NCI-H146 treated with DMSO at 0.1 percent for 48 hours (cell line): ENCODE results near the gene PPP1R12C.

ENCODE experiments used
- DNase-seq: peaks from one replicate; lab custom pipeline; 2025; ENCODE audit not compliant: unreplicated experiment; lab: John Stamatoyannopoulos, UW

The PPP1R12C gene

DNA sequence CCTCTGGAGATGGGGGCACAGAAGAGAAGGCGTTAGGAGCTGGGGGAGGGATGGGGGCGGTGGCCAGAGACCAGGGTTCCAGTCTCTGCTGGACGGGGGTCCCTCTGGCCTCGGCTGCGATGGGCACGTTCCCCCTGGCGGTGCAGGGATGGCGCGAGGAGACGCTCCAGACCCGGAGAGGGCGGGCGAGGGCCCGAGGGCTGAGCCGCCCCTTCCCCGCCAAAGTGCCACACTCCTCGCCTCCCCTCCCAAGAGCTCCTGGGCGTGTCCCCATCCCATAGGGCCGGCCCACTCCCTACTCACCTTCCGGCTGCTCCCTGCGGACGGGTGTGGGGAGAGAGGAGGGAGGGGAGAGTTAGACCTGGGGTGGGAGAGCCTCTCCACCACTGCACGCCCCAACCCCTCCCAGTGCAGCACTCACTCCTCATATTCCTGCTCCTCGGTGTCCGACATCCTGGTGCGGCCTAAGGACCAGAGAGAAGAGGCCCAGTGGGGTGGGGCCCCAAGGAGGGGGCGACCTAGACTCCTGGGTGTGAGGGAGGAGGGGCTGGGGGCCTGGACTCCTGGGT is 29.4 kb upstream of the PPP1R12C start:
- DNase-seq: peak; percentile 86

DNA sequence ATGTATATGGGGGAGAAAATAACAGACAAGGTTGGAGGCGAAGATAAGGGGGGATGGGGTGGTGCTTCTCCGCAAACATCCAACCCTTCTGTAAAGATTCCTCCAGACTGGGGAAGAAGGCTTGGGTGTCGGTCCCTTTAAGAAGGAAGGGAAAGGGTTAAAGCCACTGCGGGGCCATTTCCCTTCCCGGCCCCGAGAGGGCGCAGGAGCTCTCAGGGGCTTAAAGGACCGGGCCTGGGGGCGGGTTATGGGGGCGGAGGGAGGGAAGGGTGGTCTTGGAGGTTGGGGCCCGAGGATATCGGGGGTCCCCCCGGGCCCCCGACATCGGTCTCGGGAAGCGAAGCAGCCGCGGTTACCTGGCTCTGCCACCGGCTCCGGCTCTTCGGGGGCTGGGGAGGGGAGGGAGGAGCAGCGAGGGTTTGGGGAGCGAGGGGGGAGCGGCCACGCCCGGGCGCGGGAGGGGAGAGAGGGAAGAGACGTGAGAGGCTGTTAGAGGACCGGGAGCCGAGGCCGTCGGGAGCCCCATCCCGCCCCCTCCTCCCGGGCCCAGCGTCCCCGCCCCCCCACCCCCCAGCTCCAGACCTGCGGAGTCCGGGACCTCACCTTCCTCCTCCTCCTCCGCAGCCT is 28.8 kb upstream of the PPP1R12C start:
- peak; percentile 28 for DNase-seq

DNA sequence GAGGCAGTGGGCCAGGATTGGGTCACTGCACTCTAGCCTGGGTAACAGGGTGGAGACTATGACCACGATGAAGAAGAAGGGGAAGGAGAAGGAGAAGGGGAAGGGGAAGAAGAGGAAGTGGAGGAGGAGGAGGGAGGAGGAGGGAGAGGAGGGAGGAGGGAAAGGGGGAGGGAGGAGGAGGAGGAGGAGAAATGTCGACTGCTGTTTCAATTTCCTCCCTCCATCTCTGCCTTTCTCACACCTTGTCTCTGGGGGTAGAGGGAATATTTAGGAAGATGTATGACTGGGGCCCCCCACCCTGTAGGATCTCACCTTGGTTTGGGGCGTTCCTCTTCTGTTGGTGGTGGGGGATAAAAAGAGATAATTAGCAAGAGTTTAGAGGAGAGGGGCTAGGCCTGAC is 27.8 kb upstream of the PPP1R12C start:
- DNase-seq: no peak

DNA sequence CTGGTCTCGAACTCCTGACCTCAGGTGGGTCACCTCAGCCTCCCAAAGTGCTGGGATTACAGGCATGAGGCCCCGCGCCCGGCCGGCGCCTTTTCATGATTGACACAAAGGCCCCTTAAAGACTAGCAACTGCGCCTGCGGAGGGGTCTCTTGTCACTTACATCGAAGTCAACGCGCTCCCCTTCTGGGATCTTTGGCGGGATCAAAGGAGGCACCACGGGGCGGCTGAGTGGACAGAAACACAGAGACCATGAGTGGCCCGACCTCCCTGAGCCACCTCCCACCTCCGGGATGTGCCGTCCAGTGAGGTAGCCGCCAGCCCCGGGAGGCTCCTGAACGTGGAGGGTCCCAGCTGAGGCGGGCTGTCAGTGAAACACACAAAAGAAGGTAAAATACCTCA is 24.3 kb upstream of the PPP1R12C start:
- no peak for DNase-seq

DNA sequence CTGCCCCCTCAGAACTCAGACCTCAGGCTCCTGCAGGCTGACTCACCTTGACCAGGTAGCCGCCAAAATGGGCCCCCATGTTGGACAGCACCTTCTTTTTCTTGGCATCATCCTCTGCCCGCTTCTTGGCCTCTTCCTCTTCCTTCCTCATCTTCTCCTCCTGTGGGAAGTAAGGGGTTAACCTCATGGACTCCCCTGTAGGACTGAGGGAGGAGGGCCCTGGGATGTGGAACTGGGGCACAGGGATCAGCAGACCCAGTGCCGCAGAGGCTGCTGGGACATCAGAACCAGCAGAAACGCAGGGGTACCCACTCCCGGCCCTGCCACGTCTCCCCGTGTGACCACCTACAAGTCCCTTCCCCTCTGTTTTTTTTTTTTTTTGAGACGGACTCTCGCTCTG is 20.5 kb upstream of the PPP1R12C start:
- DNase-seq: no peak

DNA sequence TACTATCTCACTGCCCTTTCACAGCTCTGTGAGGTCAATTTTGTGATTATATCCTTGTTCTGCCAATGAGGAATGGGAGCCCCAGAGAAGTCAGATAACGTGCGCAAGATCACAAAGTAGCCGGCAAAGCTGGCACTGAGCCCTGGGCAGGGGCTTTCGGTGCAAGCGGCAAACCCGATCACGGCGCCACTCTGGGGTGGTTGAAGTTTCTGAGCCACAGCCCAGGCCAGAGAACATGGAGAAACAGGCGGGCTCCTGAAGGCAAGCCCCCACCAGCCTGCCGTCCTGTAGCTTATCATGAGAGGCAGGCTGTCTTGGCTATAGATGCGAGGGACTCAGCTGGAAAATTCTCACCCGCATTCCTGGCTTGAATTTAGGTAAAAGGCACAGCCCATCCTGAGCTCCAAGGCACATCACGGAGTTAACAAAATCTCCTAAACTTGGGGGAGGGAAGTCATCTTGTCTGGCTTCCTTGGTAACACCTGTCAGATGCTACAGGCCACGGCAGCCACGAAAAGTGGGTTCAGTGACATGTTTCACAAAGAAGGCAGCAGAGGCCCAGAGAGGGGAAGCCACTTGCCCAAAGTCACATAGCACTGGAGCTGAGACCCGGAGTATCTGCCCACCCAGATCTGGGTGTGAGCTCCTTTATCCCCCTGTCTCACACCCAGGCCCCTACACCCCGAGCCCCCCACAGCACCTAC is 19.1 kb upstream of the PPP1R12C start:
- no peak for DNase-seq

DNA sequence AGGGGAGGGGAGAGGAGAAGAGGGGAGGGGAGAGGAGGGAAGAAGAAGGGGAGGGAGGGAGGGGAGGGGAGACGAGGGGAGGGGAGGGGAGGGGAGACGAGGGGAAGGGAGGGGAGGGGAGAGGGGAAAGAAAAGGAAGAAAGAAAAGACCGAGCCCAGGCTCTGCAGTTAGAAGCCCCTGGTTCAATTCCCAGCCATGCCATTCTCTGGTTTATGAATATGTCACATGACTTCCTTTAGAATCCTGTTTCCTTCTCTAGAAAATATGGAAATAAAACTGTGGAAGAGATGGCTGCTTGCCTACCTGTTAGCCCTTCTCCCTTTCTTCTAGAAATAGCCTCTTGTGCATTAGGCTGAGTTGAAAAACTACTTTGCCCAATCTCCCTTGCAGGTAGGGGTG is 17.3 kb upstream of the PPP1R12C start:
- DNase-seq: no peak

DNA sequence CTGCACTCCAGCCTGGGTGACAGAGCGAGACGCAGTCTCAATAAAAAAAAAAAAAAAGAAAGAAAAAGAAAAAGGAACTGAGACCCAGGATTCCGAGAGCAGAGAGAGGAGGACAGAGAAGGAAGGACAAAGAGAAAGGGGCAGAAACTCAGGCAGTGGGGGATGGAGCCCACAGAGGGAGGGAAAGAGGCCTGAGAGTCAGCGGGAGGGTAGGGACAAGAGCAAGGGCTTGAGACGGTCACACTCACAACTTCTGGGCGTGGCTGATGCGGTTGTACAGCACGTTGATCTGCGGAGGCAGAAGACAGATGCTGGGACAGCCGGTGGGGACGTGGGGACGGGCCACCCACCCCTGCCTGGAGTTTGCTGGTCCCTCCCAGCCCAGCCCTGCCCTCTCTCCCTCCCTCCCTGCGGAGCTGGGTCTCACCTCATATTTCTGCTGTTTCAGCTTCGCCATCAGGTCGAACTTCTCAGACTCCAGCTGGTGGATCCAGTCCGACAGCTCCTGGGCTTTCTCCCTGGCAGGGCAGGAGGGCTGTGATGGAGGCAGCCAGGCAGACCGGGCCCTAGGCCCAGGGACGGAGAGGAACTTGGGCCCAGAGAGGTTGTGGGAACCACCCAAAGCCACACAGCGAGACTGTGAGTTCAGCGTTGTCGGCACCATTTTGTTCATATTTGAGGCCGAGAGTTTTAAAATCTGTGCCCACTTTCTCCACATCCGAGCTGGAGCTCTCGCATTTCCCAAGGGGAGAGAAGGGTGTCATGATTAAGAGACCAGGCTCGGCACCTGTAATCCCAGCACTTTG is 16.4 kb upstream of the PPP1R12C start:
- no peak for DNase-seq

DNA sequence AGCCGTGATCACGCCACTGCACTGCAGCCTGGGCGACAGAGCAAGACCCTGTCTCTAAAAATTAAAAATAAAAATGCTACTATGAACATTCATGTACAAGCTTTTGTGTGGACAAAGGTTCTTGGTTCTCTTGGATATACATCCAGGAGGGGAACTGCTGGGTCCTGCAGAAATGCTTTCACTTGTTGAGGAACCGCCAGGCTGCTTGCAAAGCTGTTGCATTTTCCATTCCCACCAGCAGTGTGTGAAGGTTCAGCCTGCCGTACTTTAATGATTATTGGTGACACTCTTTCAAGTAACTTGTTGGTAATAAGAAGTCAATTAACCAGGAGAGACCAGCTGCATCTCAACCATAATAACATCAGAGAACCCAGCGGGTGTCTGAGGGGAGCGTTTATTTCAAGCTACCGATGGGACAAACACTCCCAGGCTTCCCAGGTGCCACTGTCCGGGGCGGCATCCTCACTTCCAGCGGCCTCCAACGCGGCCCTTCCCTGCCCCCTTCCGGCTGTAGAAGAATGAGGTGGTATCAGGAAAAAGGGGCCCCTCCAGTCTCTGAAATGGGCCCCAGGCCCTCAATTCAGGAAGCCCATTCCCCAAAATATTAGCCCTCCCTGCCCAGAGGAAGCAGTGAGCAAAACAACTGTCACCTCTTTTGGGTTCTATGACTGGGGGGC is 15.2 kb upstream of the PPP1R12C start:
- no peak for DNase-seq

DNA sequence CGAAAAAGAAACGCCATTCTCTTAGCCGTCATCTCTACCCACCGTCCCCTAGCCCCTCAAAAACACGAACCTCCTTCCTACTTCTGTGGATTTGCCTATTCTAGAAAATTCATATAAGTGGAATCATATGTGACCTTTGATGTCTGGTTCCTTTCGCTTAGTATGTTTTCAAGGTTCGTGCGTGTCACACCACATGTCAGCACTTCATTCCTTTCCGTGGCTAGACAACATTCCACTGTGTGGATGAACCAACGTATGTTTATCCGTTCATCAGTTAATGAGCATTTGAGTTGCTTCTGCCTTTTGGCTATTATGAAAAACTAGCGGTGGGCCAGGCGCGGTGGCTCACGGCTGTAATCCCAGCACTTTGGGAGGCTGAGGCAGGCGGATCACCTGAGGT is 14.0 kb upstream of the PPP1R12C start:
- DNase-seq: no peak

DNA sequence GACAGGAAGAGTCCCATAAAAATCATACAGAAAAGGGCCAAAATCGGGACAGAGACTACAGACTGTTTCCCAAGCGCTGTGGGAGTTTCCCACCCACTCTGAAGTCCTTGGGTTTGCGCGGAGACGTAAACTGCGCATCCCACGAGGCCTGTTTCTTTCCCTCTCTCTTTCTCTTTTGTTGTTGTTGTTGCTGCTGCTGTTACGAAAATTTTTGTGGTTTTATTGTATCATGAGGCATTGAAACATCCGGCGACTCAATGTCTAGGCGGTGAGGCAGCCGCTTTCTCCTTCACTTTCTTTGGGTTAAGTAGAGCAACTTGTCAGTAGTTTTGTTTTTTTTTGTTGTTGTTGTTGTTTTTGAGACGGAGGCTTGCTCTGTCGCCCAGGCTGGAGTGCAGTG is 1.6 kb upstream of the PPP1R12C start:
- no peak for DNase-seq

DNA sequence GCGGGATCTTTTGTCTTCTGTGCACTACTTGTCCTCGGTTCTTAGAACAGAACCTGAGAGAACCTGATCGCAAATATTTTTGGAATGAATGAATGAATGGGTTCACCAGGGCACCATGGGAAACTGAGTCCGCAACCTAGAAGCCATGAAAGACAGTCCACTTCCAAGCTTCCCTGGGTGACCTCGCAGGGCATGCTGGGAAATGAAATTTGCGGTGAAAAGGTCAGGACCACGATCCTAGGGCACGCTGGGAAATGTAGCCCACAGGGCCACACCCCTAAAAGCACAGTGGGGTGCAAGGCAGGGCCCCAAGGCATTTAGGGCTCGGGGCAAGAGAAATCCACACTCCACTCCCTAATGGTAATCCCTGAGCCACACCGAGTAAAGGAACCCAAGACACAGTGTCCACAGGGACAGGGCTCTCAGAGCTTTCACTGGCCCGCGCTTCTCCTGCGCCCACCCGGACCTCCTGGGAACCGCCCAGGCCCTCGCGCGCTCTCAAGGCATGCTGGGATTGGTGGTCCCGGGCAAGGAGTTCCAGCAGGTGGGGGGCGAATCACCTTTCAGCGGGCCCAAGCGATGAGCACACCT is 1.1 kb upstream of the PPP1R12C start:
- DNase-seq: peak; percentile 6

DNA sequence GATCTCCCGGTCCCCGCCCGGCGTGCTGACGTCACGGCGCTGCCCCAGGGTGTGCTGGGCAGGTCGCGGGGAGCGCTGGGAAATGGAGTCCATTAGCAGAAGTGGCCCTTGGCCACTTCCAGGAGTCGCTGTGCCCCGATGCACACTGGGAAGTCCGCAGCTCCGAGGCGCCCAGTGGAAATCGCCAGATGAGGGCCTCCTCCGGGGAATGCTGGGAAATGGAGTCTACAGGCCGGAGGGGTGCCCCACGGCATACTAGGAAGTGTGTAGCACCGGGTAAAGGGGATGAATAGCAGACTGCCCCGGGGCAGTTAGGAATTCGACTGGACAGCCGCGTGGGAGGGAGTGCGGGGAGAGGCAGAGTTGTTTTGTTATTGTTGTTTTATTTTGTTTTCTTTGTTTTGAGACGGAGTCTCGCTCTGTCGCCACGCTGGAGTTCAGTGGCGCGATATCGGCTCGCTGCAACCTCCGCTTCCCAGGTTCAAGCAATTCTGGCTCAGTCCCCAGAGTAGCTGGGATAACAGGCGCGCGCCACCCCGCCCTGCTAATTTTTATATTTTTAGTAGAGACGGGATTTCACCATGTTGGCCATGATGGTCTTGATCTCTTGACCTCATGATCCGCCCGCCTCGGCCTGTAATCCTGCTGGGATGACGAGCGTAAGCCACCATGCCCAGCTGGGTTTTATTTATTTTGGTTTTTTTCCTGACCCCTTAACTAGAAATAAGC is 390 bp upstream of the PPP1R12C start:
- DNase-seq: peak; percentile 98

DNA sequence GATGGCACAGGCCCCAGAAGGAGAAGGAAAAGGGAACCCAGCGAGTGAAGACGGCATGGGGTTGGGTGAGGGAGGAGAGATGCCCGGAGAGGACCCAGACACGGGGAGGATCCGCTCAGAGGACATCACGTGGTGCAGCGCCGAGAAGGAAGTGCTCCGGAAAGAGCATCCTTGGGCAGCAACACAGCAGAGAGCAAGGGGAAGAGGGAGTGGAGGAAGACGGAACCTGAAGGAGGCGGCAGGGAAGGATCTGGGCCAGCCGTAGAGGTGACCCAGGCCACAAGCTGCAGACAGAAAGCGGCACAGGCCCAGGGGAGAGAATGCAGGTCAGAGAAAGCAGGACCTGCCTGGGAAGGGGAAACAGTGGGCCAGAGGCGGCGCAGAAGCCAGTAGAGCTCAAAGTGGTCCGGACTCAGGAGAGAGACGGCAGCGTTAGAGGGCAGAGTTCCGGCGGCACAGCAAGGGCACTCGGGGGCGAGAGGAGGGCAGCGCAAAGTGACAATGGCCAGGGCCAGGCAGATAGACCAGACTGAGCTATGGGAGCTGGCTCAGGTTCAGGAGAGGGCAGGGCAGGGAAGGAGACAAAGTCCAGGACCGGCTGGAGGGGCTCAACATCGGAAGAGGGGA is 1.1 kb downstream of the PPP1R12C start:
- DNase-seq: peak; percentile 19

DNA sequence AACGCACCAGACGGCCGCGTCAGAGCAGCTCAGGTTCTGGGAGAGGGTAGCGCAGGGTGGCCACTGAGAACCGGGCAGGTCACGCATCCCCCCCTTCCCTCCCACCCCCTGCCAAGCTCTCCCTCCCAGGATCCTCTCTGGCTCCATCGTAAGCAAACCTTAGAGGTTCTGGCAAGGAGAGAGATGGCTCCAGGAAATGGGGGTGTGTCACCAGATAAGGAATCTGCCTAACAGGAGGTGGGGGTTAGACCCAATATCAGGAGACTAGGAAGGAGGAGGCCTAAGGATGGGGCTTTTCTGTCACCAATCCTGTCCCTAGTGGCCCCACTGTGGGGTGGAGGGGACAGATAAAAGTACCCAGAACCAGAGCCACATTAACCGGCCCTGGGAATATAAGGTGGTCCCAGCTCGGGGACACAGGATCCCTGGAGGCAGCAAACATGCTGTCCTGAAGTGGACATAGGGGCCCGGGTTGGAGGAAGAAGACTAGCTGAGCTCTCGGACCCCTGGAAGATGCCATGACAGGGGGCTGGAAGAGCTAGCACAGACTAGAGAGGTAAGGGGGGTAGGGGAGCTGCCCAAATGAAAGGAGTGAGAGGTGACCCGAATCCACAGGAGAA is 1.9 kb downstream of the PPP1R12C start:
- no peak for DNase-seq

DNA sequence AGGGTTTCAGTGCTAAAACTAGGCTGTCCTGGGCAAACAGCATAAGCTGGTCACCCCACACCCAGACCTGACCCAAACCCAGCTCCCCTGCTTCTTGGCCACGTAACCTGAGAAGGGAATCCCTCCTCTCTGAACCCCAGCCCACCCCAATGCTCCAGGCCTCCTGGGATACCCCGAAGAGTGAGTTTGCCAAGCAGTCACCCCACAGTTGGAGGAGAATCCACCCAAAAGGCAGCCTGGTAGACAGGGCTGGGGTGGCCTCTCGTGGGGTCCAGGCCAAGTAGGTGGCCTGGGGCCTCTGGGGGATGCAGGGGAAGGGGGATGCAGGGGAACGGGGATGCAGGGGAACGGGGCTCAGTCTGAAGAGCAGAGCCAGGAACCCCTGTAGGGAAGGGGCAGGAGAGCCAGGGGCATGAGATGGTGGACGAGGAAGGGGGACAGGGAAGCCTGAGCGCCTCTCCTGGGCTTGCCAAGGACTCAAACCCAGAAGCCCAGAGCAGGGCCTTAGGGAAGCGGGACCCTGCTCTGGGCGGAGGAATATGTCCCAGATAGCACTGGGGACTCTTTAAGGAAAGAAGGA is 2.8 kb downstream of the PPP1R12C start:
- DNase-seq: no peak

DNA sequence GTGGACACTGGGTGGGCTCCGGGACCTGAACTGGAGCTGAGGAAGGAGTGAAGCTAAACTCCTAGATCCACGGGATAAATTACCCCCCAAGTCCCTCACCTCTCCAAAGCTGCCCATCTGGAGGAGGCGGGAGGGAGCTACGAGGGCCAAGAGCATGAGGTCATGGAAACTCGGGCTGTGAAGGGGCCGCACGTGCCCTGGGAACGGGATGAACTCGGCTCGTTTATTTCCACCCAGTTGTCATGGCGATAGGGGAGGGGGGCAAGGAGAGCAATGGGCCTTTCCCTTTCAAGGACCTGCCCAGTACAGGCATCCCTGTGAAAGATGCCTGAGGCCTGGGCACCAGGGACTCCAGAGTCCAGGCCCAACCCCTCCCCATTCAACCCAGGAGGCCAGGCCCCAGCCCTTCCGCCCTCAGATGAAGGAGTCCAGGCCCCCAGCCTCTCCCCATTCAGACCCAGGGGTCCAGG is 3.8 kb downstream of the PPP1R12C start:
- no peak for DNase-seq

DNA sequence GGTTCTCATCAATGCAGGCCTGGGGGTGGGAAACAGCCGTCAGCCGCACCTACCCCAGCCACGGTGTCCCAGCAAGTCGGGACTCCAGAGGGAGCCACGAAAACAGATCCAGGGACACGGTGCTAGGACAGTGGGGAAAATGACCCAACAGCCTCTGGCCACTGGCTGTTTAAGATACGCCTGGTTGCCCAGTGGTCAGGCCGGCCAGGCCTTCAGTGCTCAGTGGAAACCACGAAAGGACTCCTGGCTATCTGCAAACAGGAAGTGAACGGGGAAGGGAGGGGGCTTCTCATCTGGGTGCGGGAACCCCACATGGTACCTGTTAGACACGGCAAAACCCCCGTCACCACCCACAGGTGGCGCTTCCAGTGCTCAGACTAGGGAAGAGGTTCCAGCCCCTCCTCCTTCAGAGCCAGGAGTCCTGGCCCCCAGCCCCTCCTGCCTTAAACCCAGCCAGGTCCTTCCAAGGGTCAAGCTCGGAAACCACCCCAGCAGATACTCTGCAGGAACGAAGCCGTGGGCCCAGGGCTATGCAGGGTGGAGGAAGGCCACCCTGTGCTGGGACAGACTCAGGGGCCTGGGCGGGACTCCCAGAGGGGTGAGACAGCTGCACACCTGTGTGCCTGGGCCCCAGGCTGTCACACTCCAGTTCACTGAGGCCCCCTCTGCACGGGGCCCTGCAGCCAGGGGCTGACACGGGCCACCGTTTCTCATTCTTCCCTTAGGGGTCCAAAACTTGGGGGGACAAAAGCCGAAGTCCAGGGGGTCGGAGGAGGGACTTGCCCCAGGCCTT is 4.5 kb downstream of the PPP1R12C start:
- no peak for DNase-seq
